Right ventricle myocardium inferior (tissue), 1 donor: Measurements from ENCODE around the gene BACH2. TPM values are rescaled to one million over a fixed set of nuclear protein-coding genes. Genes with fewer than 3 reads are reported as not detected.

ENCODE experiments used
- ATAC-seq: fragments of 200-7000 bp; cut with Tn5 transposase; one replicate; pipeline ENCODE4 v1.9.1; 2020; ENCODE audit warnings: mild to moderate bottlenecking, moderate library complexity
- DNase-seq: peaks from one replicate; pipeline ENCODE4 v3.0.0; 2021; ENCODE audit errors: missing footprints
- intact Hi-C: fragments of 100-400 bp; cut with DNase I; formaldehyde crosslinking; loops from one replicate; pipeline ENCODE4 v1.11.0; 2022
- total RNA-seq: library from RNA; stranded (reverse); fragmentation: NEBNext Ultra II Directional; extraction: Animal tissue kit (Norgen Biotek cat#: 25700); gene quantifications from one replicate; pipeline ENCODE4 v1.2.1, GENCODE V29; 2021
- donor health status: DM: no; HTN: yes; CAD: no; lungs with severe emphysema.

BACH2 gene
- total RNA-seq, 1 donor from 2014 or later: 2.2 TPM

- intact Hi-C loops: no loop called here
- ATAC-seq (no peak), DNase-seq (no peak)
These were observed 196.5 kb downstream of the BACH2 start for GRCh38 chr6:90100059-90100665.

- intact Hi-C loops: loop anchor here (2.0 to 10.0 kb wide), 4 partner anchors 124 to 379 kb away; partner anchors contain the start of gene BACH2
These were observed 198.0 kb downstream of the BACH2 start for GRCh38 chr6:90098627-90099026.

DNA sequence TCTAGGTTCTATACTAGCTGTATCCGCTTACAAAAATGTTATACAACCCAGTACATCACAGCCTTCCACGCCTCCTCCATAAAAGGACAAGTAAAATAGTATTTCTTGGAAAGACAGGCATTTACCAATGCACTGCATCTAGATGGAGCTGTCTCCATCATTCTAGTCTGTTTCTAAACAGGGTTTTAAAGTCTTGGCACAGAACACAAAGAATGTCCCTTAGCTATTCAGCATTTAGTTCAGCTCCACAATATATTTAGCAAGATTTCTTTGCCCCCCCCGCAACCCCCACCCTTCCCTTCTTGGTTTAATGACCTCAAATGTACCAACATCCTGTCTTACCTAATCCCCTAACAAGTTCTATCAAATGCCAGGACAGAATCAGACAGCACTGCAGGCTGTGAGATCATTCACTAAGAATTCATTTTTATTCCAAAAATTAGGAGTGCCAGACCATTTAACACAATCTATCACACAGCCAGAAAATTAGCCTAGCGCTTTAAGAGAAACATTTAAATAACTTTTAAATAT is 198.6 kb downstream of the BACH2 start:
- peak; percentile 92 for ATAC-seq
- no peak for DNase-seq
- intact Hi-C loops: loop anchor here (2.0 to 10.0 kb wide), 4 partner anchors 123 to 379 kb away; partner anchors contain the start of gene BACH2

More at GRCh38 chr6:90098627-90099026, 198.0 kb downstream of the BACH2 start:
- no peak for DNase-seq
- peak; percentile 76 for ATAC-seq

- ATAC-seq (no peak), DNase-seq (no peak)
- intact Hi-C loops: loop anchor here (5.0 to 10.0 kb wide), 3 partner anchors 123 to 380 kb away; partner anchors contain the start of gene BACH2
These were observed 199.3 kb downstream of the BACH2 start for GRCh38 chr6:90097356-90097755.

DNA sequence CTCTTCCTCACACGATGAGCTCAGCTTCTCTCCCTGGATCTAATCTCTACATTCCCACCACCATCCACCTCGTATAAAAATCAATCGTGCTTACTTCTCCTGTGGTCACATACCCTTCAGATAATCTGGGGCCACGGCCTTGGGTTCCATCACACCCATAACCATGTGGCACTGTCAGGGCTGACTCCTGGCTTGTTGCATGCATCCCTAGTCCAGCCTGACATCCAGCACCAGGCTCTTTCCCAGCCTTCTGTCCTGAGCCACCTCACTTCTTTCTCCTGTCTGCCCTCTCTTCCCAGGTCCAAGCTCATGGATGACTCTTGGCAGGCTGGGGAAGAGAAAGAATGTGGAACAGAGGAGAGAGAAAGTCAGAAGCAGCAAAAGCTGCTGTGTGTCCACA is 199.8 kb downstream of the BACH2 start:
- DNase-seq: no peak
- intact Hi-C loops: loop anchor here (5.0 to 10.0 kb wide), 3 partner anchors 122 to 380 kb away; partner anchors contain the start of gene BACH2
- ATAC-seq: no peak

DNA sequence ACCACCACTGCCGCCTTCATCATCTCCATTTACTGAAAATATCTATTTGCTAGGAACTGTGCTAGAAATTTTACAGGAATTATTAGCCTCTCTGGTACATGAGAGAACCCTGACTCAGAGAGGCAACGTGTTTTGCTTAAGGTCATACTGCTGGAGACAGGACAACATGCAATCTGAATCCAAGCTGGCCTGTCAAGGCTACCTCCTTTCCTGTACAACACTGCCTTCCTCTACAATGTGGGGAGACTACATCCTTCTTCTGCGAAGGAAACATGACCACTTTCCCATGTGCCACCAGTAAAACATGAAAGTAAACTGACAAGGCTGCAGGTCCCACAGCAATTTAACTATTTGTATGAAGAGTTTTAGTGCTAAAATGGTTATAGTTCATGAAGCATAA is 200.9 kb downstream of the BACH2 start:
- no peak for ATAC-seq
- no peak for DNase-seq
- intact Hi-C loops: loop anchor here (5.0 to 10.0 kb wide), 3 partner anchors 121 to 382 kb away; partner anchors contain the start of gene BACH2

GRCh38 chr6:90095145-90095544 is 201.5 kb downstream of the BACH2 start:
- DNase-seq (no peak), ATAC-seq (no peak)
- intact Hi-C loops: loop anchor here (5.0 to 10.0 kb wide), 3 partner anchors 120 to 382 kb away; partner anchors contain the start of gene BACH2

GRCh38 chr6:90093558-90094073 is 203.0 kb downstream of the BACH2 start:
- no peak for ATAC-seq
- intact Hi-C loops: loop anchor here (10.0 kb wide), 1 partner anchor 119 kb away; no protein-coding TSS in a partner anchor
- no peak for DNase-seq

DNA sequence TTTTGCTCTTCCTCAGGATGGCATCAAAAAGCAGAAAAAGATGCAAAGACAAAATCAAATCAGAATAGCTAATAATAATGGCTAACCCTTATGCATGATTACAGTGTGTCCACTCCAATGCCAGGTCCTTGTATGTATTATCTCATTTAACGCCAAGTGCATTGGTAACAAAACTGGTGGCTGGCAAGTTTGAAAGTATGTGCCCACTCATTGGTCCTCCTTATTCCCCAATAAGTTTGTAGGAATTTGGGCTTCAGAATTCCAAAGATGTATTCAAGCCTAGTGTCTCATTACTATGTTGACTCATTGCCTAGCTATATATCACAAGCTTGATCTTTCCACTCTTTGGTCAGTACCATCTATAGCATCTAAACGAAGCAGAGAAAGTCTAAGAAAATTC is 205.8 kb downstream of the BACH2 start:
- intact Hi-C loops: loop anchor here (10.0 kb wide), 1 partner anchor 116 kb away; no protein-coding TSS in a partner anchor
- ATAC-seq: no peak
- DNase-seq: no peak

DNA sequence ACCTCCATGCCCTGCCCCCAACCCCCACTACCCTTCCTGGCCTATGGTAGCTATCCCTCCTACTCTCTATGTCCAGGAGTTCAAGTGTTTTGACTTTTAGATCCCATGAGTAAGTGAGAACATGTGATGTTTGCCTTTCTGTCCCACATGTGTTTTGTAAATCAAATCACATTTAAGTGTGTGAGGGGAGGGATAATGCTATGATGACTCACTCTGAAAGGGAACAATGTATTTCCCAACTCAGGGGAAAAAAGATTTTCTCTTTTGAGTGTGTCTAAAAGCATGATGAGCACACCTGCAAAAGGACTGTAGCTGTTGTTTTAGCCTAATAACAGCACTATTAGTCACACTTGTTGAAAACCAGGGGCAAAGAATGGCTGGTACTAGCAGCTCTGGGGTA is 208.6 kb downstream of the BACH2 start:
- intact Hi-C loops: no loop called here
- ATAC-seq (no peak), DNase-seq (no peak)

GRCh38 chr6:90087106-90087833 is 209.4 kb downstream of the BACH2 start:
- DNase-seq (no peak), ATAC-seq (no peak)
- intact Hi-C loops: no loop called here

DNA sequence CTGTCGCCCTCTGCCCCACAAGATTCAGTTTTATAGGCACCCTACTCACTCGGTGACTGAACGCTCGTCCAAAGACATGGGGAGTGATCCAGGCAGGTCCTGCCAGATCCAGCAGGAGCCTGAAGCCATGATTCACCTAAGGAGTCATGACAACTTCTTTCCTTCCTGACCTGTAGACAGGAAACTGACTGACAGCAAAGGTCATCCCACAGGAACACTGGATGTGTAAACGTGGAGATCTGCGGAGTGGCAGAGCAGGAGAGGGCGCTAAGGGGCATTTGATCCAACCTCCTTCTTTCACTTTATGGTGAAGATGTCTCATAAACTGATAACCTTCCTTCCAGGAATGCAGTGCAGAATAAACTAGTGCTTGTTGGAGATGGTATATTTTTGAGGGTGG is 210.1 kb downstream of the BACH2 start:
- intact Hi-C loops: no loop called here
- ATAC-seq (no peak), DNase-seq (no peak)

- ATAC-seq: no peak
- no peak for DNase-seq
- intact Hi-C loops: no loop called here
These were observed 212.8 kb downstream of the BACH2 start for GRCh38 chr6:90083891-90084290.

DNA sequence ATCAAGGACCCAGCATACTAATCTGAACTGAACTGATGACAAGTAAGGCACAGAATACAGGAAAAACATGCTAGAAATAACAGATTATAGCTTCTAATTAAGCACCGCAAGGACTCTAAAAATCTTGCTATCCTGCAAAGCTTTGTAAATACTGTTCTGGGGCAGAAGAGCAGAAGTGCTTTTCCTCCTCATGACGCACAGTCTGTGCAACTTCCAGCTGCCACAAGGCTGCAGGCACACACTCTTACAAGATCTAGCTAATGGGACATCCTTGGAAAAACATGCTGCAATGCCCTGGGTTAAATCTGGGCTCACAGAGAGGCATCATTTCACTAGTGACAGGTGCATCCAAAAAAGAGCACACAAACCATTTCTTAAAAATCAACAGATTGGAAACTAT is 213.8 kb downstream of the BACH2 start:
- intact Hi-C loops: no loop called here
- ATAC-seq: no peak

GRCh38 chr6:90080876-90081481 is 215.7 kb downstream of the BACH2 start:
- DNase-seq (no peak), ATAC-seq (no peak)
- intact Hi-C loops: no loop called here

More for the DNA sequence above, 213.8 kb downstream of the BACH2 start:
- DNase-seq: no peak

DNA sequence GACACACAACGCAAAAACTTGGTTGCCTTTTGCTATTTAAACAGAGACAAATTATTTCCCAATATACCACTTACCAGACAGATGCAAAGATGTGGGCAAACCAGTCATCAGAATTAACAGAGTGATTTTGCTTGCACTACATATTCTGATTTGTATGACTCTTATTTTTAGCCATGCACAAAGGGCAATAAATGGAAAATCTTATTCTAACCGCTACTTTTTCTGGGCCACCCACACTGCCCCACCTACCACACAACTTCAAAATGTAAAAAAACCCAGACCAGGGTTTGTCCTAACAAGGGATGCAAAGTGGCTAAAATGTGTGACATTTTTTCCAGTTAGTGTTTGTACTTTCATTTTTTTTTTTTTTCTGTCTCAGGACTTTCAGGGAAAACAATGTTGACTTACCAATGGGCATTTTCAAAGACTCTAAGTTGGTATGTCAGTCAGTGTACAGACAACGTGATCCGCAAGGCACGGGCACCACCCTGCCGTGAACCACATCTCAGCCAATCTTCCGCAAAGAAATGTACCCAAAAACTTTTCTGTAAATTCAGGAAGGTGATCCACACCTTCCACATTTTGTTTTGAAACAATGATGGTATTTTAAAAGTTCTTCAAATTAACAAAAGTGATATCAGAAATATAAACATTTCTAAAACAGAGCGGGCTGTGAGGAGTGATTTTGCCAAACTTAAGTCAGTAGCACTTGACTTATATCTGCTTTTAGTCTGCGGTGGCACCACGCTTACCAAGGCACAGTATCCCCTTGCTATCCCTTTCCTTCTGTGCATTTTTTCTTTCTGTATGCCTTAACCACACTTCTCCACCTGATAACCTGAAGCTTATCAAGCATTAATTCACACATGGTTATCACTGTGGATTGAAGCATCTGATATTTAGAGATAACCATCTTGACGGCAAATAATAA is 216.8 kb downstream of the BACH2 start:
- ATAC-seq (no peak), DNase-seq (no peak)
- intact Hi-C loops: no loop called here

DNA sequence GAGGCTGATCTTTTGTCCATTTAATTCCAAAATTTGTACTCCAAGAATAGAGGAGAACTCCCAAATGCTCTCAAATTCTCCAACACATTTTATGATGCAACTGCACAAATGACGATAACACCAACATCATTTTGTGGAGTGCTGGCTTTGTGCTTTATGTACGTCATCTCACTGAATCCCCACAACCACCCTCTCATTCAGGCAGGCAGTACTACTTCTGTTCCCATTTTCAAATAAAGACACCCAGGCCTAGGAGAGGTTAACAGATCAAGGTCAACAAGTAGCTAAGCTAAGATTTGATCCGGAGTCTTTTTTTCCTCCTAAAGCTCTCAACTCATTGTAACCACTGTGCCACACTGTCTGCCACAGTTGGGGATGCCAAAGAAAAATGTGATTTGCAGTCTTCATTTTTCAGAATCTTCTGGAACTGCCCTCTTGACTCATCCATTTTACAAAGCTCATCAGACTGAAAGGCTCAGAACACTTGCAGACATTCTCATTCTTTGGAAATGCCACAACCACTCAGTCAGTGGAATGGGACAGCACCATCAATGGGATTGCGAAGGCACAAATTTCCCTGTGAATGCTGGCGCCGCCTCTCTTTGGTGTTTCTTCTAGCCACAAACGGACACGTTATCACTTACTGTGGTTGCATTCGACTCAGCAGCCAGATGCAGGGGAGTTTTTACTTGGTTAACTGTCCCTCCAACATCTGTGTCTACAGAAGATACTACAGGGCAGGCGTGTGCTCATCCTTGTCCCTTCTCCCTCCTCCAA is 217.9 kb downstream of the BACH2 start:
- intact Hi-C loops: no loop called here
- no peak for DNase-seq
- no peak for ATAC-seq
